OCI-LY1 (cell line): ENCODE measurements around the gene CDC34.

Source experiments
- H2AFZ ChIP-seq: fragments of 200-600 bp; sonication (generic), shearing (Covaris generic); 2 replicates; pipeline ENCODE4 v1.6.0; 2014; ENCODE audit warnings: antibody characterized with exemption, mild to moderate bottlenecking, low read length
- H3F3A ChIP-seq: fragments of 200-600 bp; sonication (generic), shearing (Covaris generic); 2 replicates; pipeline ENCODE4 v1.6.0; 2014; ENCODE audit warnings: mild to moderate bottlenecking, antibody characterized with exemption, low read length, moderate library complexity; ENCODE audit not compliant: insufficient read depth
- H3K27ac ChIP-seq: fragments of 200-600 bp; sonication (generic); 2 replicates; pipeline ENCODE4 v1.5.1; 2014; ENCODE audit warnings: low read length, mixed run types, mild to moderate bottlenecking, low read depth; ENCODE audit not compliant: poor library complexity, severe bottlenecking
- H3K27me3 ChIP-seq: fragments of 200-600 bp; sonication (generic); 2 replicates; pipeline ENCODE4 v1.6.0; 2014; ENCODE audit warnings: antibody characterized with exemption, mild to moderate bottlenecking, low read length, moderate library complexity; ENCODE audit not compliant: insufficient read depth
- H3K36me3 ChIP-seq: fragments of 200-600 bp; sonication (generic); 2 replicates; pipeline ENCODE4 v1.6.1; 2014; ENCODE audit warnings: mild to moderate bottlenecking, antibody characterized with exemption, low read length, moderate library complexity, mixed read lengths; ENCODE audit not compliant: insufficient read depth
- H3K4me1 ChIP-seq: fragments of 200-600 bp; sonication (generic); 2 replicates; pipeline ENCODE4 v1.5.1; 2014; ENCODE audit warnings: mild to moderate bottlenecking, low read length, moderate library complexity; ENCODE audit not compliant: insufficient read depth, severe bottlenecking
- H3K4me2 ChIP-seq: fragments of 200-600 bp; sonication (generic), shearing (Covaris generic); 2 replicates; pipeline ENCODE4 v1.6.1; 2014; ENCODE audit warnings: low read length
- H3K4me3 ChIP-seq: fragments of 200-600 bp; sonication (generic); 2 replicates; pipeline ENCODE4 v1.5.1; 2014; ENCODE audit warnings: low read length, low read depth, mild to moderate bottlenecking, mixed read lengths; ENCODE audit not compliant: poor library complexity, severe bottlenecking
- H3K79me2 ChIP-seq: fragments of 200-600 bp; shearing (Covaris generic); 2 replicates; pipeline ENCODE4 v1.6.1; 2016; ENCODE audit warnings: mixed run types, low read length, mixed read lengths; ENCODE audit not compliant: insufficient read depth
- H3K9ac ChIP-seq: fragments of 200-600 bp; sonication (generic), shearing (Covaris generic); 2 replicates; pipeline ENCODE4 v1.6.1; 2014; ENCODE audit warnings: mild to moderate bottlenecking, low read length, mixed read lengths
- H3K9me2 ChIP-seq: fragments of 200-600 bp; sonication (generic), shearing (Covaris generic); 2 replicates; pipeline ENCODE4 v1.6.1; 2014; ENCODE audit warnings: low read depth, mild to moderate bottlenecking, low read length, mixed read lengths
- H3K9me3 ChIP-seq: fragments of 200-600 bp; shearing (Covaris generic); 2 replicates; pipeline ENCODE4 v1.6.1; 2014; ENCODE audit warnings: low read length, mixed read lengths
- H4K20me1 ChIP-seq: fragments of 200-600 bp; sonication (generic), shearing (Covaris generic); 2 replicates; pipeline ENCODE4 v1.6.0; 2016; ENCODE audit warnings: mild to moderate bottlenecking, low read length; ENCODE audit not compliant: insufficient read depth
- EZH2 ChIP-seq: fragments of 200-600 bp; sonication (generic), shearing (Covaris generic); IDR thresholded peaks from 2 replicates; pipeline ENCODE4 v1.8.0; 2017; ENCODE audit warnings: borderline replicate concordance, mixed run types, mild to moderate bottlenecking, antibody characterized with exemption, low read length, moderate library complexity, mixed read lengths
- TF ChIP-seq, protein P1 (sequence below): fragments of 200-600 bp; sonication (generic), shearing (Covaris generic); IDR thresholded peaks from 2 replicates; pipeline ENCODE4 v1.5.1; 2017; ENCODE audit warnings: mild to moderate bottlenecking, antibody characterized with exemption, low read length, moderate library complexity, mixed read lengths

Gene CDC34

DNA sequence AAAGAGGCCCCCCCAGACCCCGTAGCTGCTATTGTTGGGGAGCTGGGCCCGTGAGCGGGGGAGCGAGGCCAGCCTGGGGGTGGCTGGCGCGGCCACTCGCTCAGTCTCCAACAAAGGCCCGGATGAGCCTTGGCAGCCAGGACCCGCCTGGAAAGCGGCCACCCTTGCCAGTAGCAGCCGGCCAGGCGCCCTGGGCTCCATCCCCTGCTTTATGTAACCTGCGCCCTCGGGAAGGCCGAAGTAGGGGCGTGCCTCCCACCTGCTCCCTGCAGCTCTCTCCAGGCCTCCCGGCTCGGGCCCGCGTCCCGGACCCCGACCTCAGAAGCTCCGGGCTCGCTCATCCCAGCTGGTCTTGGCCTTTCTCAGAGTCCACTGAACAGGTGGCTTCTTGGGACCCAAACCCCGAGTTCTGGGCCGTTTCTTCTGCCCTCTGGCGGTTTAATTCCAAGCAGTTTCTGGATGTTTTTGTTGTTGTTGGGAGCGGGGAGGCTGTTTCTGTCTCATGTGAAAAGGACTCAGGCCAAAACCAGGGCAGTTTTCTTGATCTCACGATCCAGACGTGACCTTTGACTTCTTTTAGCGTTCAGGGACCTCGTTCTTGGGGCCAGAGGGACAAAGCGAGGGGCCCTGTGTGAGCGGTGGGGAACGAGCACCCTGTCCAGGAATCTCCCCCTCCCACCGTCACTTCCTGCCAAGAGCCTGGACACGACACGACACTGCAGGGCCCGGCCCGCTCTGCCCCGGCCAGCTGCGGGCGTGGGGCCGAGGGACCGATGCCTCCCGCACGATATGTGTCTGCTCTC, 1.2 kb downstream of the CDC34 start:
- Histone ChIP-seq H2AFZ (no peak overlapping the region), H3K9ac (peak overlapping the region; percentile 71), H3K36me3 (peaks cover 11% of the 10 kb centered on the region), H4K20me1 (no peaks in the 10 kb centered on the region), H3K27me3 (no peaks in the 10 kb centered on the region), H3K9me2 (no peaks in the 10 kb centered on the region), H3K27ac (no peak overlapping the region), H3K79me2 (no peaks in the 10 kb centered on the region), H3K9me3 (no peaks in the 10 kb centered on the region), H3F3A (no peaks in the 10 kb centered on the region), H3K4me2 (peak overlapping the region; percentile 85), H3K4me1 (peaks cover 25% of the 10 kb centered on the region), H3K4me3 (peak overlapping the region; percentile 95)
- TF ChIP-seq, protein P1, sequence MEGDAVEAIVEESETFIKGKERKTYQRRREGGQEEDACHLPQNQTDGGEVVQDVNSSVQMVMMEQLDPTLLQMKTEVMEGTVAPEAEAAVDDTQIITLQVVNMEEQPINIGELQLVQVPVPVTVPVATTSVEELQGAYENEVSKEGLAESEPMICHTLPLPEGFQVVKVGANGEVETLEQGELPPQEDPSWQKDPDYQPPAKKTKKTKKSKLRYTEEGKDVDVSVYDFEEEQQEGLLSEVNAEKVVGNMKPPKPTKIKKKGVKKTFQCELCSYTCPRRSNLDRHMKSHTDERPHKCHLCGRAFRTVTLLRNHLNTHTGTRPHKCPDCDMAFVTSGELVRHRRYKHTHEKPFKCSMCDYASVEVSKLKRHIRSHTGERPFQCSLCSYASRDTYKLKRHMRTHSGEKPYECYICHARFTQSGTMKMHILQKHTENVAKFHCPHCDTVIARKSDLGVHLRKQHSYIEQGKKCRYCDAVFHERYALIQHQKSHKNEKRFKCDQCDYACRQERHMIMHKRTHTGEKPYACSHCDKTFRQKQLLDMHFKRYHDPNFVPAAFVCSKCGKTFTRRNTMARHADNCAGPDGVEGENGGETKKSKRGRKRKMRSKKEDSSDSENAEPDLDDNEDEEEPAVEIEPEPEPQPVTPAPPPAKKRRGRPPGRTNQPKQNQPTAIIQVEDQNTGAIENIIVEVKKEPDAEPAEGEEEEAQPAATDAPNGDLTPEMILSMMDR, result peak; percentile 51
- no peak for TF ChIP-seq EZH2

DNA sequence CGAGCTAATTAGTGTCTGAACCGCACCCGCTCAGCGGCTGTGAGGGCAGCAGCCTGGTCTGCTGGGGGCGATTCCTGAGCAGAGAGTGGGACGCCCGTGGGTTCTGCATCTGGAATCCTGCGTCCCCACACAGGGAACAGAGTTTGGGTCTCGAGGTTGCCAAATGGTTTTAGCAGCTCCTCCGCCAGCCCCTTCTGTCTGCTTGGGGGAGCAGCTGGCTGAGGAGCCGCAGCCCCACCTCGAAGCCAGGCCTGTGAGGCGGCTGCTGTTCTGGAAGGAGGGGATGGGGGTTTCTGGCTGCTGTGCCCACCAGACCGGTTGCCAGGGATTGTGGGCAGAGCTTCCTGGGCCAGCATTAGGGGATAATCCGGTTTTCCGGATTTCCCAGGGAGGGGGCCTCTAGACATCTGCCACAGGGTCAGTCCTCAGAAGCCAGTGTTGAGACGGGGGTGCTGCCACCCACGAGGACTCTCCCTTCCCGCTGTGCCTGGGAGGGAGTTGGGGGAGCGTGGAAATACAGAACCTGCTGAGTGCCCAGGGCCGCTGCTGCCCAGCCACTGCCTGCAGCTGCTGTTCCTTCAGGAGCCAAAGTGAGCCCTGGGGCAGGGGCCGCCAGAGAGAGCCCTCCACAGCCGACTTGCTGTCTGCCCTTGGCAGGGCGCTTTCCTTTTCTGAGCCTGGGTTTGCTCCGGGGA, 2.0 kb downstream of the CDC34 start:
- Histone ChIP-seq H3K9ac (peak overlapping the region; percentile 71), H3K4me2 (peak overlapping the region; percentile 85), H3K79me2 (no peaks in the 10 kb centered on the region), H2AFZ (no peak overlapping the region), H3K9me3 (no peaks in the 10 kb centered on the region), H4K20me1 (no peaks in the 10 kb centered on the region), H3K9me2 (no peaks in the 10 kb centered on the region), H3K36me3 (peaks cover 11% of the 10 kb centered on the region), H3K27ac (no peak overlapping the region), H3K27me3 (no peaks in the 10 kb centered on the region), H3F3A (no peaks in the 10 kb centered on the region), H3K4me3 (peak overlapping the region; percentile 95), H3K4me1 (peaks cover 25% of the 10 kb centered on the region)
- TF ChIP-seq, protein P1, result no peak
- TF ChIP-seq EZH2, result no peak

DNA sequence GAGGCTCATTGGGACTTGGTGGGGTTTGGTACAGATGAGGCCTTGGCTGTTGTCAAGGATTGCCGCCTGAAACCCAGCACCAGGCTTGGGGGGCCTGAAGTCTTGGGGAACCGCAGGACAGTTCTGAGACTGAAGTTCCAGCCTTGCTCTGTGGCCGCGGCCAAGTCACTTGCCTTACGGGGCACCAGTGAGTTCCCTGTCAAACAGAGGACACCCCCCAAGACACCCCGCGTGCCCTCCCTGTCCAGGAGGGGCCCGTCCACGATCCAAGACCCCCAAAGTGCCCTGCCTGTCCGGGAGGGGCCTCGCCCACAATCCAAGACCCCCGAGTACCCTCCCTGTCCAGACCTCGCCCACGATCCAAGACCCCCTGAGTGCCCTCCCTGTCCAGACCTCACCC, 2.5 kb downstream of the CDC34 start:
- H4K20me1 ChIP-seq, result no peaks in the 10 kb centered on the region
- no peaks in the 10 kb centered on the region for H3K9me2 ChIP-seq
- no peak overlapping the region for H2AFZ ChIP-seq
- no peaks in the 10 kb centered on the region for H3K79me2 ChIP-seq
- H3K9me3 ChIP-seq, result no peaks in the 10 kb centered on the region
- peaks cover 25% of the 10 kb centered on the region for H3K4me1 ChIP-seq
- peaks cover 11% of the 10 kb centered on the region for H3K36me3 ChIP-seq
- no peaks in the 10 kb centered on the region for H3K27me3 ChIP-seq
- peak overlapping the region; percentile 85; the same call in 1 of the 2 replicates for H3K4me2 ChIP-seq
- no peak overlapping the region for H3K9ac ChIP-seq
- no peak overlapping the region for H3K4me3 ChIP-seq
- H3F3A ChIP-seq, result no peaks in the 10 kb centered on the region
- H3K27ac ChIP-seq, result no peak overlapping the region
- no peak for TF ChIP-seq EZH2
- TF ChIP-seq, protein P1, result no peak
